Measurements from ENCODE around the gene PWP1. TPM values are rescaled to one million over a fixed set of nuclear protein-coding genes. Genes with fewer than 3 reads are reported as not detected.
"Not testable (repeated sequence)": the region's sequence is repeated elsewhere in the genome, so short reads cannot be mapped to it uniquely, and the experiment has no call there.

PWP1 gene
- polyA plus RNA-seq, 1 donor: 31.7 TPM

DNA sequence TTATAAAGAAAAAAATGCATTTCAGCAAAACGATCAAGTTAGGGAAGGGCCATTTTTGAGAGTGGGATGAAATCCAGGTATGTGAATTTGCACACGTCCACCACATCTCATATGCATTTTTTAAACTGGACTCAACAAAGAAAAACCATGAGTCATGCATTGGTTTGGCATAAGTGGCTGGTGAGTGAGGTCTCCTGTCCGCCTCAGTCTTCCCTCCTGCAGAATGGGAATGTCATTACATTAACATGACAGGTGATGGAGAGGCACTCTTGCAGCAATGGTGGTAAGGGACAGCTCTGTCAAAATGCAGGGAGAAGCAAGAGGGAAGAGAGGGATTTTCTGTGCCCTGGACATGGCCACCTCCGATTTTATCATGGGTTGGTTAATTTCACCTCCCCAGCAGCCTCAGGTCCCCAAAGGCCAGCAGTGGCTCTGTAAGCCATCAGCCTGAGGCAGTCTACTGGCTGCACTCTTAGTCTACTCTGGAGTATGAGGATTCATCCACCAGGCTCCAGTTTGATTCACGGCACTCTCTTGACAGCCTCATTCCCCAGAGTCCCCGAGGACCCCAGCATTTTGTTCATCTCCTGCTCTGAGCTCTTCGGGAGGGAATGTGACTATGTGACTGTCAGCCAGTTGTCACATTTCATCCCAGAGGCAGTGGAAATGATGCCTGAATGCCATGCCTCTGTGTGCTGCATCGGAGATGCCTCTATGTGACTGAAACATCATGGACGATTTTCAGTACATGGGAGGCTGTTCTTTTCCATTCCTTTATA lies 17.1 kb upstream of the PWP1 start:
- no peak for DNase-seq (ENCODE audit: low read depth)

DNA sequence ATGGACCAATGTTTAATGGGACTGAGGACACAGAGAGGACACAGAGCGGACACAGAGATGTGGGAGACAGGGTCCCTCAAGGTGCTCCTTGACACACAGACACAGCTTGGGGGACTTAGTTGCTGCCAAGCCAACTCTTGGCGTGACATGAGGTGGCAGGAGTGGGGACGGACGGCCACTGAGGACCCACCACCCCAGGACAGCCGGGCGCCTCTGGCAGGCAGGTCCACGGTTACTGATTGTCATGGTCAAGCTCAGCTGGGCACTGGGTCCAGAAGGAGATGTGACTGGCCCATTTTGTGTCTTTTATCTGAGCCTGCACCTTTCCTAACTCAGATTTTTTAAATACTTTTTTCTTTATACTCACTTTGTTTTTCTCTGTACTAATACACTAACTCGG lies 15.7 kb upstream of the PWP1 start:
- no peak for DNase-seq (ENCODE audit: low read depth)

- DNase-seq (ENCODE audit: low read depth): no peak
Observed at GRCh38 chr12:107670999-107671643, 14.5 kb upstream of the PWP1 start.

- no peak for DNase-seq (ENCODE audit: low read depth)
Observed at GRCh38 chr12:107677671-107678070, 7.9 kb upstream of the PWP1 start.

DNA sequence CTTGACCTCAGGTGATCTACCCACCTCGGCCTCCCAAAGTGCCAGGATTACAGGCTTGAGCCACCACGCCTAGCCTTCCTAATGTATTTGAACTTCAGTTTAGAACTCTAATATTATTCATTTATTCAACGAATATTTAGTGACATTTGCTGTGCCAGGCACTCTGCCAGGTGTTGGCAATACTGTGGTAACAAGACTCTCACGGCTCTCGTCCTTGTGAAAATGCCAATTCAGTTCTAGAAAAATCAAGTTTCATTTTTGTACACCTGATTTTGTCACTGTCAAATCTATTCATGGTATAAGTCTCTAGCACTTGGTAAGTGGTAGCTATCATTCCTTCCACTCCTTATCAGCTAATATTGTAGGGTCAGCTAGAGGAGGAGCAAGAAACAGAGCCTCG lies 6.3 kb upstream of the PWP1 start:
- no peak for DNase-seq (ENCODE audit: low read depth)

DNA sequence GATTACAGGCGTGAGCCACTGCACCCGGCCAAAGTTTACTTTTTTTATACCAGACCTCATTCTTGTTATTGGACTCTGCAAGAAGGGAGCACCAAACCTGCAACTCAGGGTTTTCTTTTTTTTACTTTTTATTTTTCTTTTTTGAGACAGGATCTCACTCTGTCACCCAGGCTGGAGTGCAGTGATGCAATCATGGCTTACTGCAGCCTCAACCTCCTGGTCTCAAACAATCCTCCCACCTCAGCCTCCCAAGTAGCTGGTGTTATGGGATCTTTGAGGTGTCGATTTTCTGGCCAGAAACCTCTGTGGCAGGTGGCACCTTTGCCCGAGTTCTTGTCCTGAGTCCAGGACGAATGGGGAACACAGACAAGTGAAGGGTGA lies 4.2 kb upstream of the PWP1 start:
- no peak for DNase-seq (ENCODE audit: low read depth)

GRCh38 chr12:107681836-107682820 lies 3.5 kb upstream of the PWP1 start:
- no peak for DNase-seq (ENCODE audit: low read depth)

GRCh38 chr12:107684029-107684795 lies 1.4 kb upstream of the PWP1 start:
- DNase-seq (ENCODE audit: low read depth): no peak

DNA sequence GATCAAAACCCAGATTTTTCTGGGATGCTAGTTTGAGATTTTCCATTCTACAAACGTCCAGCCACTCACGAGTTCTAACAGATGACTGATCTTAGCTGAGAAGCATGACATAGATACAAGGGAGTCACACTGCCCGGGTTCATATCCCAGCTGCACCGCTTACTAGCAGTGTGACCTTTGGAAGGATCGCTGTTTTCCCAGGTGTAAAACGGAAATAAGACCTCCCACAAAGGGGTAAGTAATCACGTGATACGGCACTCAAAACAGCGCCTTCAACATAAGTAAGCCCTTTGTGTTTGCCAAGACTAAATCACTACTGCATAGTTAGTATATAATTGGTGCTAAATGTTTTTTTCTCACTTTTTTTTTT lies 624 bp upstream of the PWP1 start:
- peak; percentile 28 for DNase-seq (ENCODE audit: low read depth)

GRCh38 chr12:107695772-107696171 lies 10.2 kb downstream of the PWP1 start:
- DNase-seq (ENCODE audit: low read depth): not testable (repeated sequence)

DNA sequence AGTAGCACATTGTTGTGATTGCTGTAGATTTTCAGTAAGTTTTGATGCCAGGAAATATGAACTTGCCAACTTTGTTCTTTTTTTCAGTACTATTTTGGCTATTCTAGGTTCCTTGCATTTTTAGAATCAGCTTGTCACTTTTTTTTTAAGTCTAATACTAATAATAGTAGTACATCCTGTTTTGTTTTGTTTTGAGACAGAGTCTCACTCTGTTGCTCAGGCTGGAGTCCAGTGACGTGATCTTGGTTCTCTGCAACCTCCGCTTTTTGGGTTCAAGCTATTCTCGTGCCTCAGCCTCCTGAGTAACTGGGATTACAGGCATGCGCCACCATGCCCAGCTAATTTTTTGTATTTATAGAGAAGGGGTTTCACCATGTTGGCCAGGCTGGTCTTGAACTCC lies 16.5 kb downstream of the PWP1 start:
- no peak for DNase-seq (ENCODE audit: low read depth)

DNA sequence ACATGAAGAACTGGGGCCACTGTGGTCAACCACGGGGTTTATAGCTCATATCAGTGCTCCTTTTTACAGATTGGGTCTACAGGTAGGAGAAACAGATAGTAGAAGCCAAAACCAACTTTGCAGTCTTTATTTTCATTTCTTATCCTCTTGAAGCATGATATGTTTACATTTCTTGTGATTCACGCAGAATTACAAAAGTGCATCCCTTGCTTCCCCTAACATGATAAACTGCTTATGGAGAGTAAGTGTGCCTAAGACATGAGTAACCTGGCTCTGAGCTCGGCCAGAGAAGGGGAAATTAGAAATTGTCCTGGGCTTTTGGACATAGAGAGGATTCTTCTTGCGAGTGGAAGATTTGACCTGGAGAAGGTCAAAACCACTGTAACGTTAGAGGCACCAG lies 18.4 kb downstream of the PWP1 start:
- DNase-seq (ENCODE audit: low read depth): no peak

- DNase-seq (ENCODE audit: low read depth): not testable (repeated sequence)
Observed at GRCh38 chr12:107705522-107705921, 19.9 kb downstream of the PWP1 start.

GRCh38 chr12:107715780-107716179 lies 30.2 kb downstream of the PWP1 start:
- DNase-seq (ENCODE audit: low read depth): no peak

- DNase-seq (ENCODE audit: low read depth): no peak
Observed at GRCh38 chr12:107718606-107719005, 33.0 kb downstream of the PWP1 start.

- not testable (repeated sequence) for DNase-seq (ENCODE audit: low read depth)
Observed at GRCh38 chr12:107727327-107727726, 41.7 kb downstream of the PWP1 start.

DNA sequence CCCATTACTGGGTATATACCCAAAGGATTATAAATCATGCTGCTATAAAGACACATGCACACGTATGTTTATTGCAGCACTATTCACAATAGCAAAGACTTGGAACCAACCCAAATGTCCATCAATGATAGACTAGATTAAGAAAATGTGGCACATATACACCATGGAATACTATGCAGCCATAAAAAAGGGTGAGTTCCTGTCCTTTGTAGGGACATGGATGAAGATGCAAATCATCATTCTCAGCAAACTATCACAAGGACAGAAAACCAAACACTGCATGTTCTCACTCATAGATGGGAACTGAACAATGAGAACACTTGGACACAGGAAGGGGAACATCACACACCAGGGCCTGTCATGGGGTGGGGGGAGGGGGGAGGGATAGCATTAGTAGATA lies 42.1 kb downstream of the PWP1 start:
- not testable (repeated sequence) for DNase-seq (ENCODE audit: low read depth)

DNA sequence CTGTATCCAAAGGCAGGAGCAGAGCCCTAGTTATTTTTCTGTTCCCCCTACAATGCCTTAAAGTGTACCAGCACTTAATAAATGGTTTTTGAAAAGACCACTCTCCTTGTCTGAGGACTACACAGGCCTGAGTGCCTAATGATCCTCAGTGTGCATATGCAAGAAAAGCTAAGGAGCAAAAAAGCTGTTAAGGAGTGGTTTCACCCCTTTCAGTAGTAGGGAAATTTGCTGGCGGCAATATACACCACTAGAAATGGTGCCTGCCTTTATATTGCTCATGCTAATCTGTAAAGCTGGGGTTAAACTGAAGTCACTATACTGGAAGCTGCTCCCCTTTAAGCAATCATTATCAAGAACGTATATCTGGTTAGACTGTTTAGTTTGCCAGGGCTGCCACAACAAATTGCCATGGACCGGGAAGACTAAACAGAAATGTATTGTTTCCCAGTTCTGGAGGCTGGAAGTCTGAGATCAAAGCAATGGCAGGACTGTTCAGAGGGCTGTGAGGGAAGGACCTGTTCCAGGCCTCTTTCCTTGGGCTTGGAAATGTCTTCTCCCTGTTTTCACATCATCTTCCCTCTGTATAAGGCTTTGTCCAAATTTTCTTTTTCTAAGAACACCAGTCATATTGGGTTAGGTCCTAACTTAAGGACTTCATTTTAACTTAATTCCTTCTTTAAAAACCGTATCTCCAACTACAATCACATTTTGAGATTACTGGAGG lies 45.2 kb downstream of the PWP1 start:
- no peak for DNase-seq (ENCODE audit: low read depth)

GRCh38 chr12:107731366-107731765 lies 45.8 kb downstream of the PWP1 start:
- no peak for DNase-seq (ENCODE audit: low read depth)

- DNase-seq (ENCODE audit: low read depth): no peak
Observed at GRCh38 chr12:107732365-107732764, 46.8 kb downstream of the PWP1 start.

- DNase-seq (ENCODE audit: low read depth): no peak
Observed at GRCh38 chr12:107734139-107734538, 48.5 kb downstream of the PWP1 start.

Data from forelimb muscle (tissue), 1 donor.